H1 (cell line): ENCODE data around the gene DPP8. TPM values are rescaled to one million over a fixed set of nuclear protein-coding genes. Genes with fewer than 3 reads are reported as not detected.

ENCODE experiments used
- CTCF ChIA-PET: fragments of 300-600 bp; sonication (Branson Sonifier 250); formaldehyde crosslinking; loops from one replicate; lab custom pipeline; 2021; ENCODE audit not compliant: partially characterized antibody; lab: Charles Lee
- POLR2A ChIA-PET: fragments of 300-600 bp; sonication (Branson Sonifier 250); formaldehyde crosslinking; loops from one replicate; lab custom pipeline; 2021; ENCODE audit warnings: inconsistent platforms; ENCODE audit not compliant: partially characterized antibody; lab: Charles Lee
- DNase-seq, 2 experiments: peaks; one replicate each; pipeline versions ENCODE4 v3.0.0 to v3.0.0-alpha.2; 2010 to 2022; ENCODE audit warnings: low spot score in 2 of 2, low read depth in 1 of 2, mixed read lengths in 1 of 2
- FAIRE-seq: peaks from 2 replicates; lab custom pipeline; 2011; peaks lifted over from hg19 to GRCh38; lab: Jason Lieb, UNC
- H2AFZ ChIP-seq: 2 replicates; pipeline ENCODE4 v1.8.1; 2012; ENCODE audit warnings: low read length, inconsistent platforms
- H2AK5ac ChIP-seq: 2 replicates; pipeline ENCODE4 v1.6.1; 2013; ENCODE audit warnings: low read depth, low read length
- H2BK120ac ChIP-seq: replicated peaks from 2 replicates; pipeline ENCODE3; 2013; ENCODE audit warnings: low read depth, low read length, inconsistent platforms
- H2BK12ac ChIP-seq: 2 replicates; pipeline ENCODE4 v1.6.1; 2013; ENCODE audit warnings: low read depth, low read length
- H2BK15ac ChIP-seq: 2 replicates; pipeline ENCODE4 v1.6.1; 2013; ENCODE audit warnings: low read length
- H2BK20ac ChIP-seq: 2 replicates; pipeline ENCODE4 v1.6.1; 2013; ENCODE audit warnings: low read length
- H2BK5ac ChIP-seq: 2 replicates; pipeline ENCODE4 v1.6.1; 2013; ENCODE audit warnings: low read depth, low read length
- H3K14ac ChIP-seq: 2 replicates; pipeline ENCODE4 v1.6.1; 2013; ENCODE audit warnings: inconsistent platforms; ENCODE audit not compliant: insufficient read length
- H3K18ac ChIP-seq: 2 replicates; pipeline ENCODE4 v1.6.1; 2013; ENCODE audit warnings: low read length; ENCODE audit errors: extremely low read depth
- H3K23ac ChIP-seq: 2 replicates; pipeline ENCODE4 v1.6.1; 2013; ENCODE audit warnings: inconsistent platforms; ENCODE audit not compliant: insufficient read length
- H3K23me2 ChIP-seq: 2 replicates; pipeline ENCODE4 v1.6.1; 2013; ENCODE audit warnings: low read depth, low read length
- H3K27ac ChIP-seq: 2 replicates; pipeline ENCODE4 v1.6.1; 2011; ENCODE audit warnings: low read depth, low read length, inconsistent platforms
- H3K27me3 ChIP-seq, 4 experiments: replicated peaks in 1 of 4; 1 replicate in 1 of 4; 2 replicates in 3 of 4; pipeline versions ENCODE4 v1.6.1 to v1.8.1; 2011 to 2013; ENCODE audit warnings: low read length in 3 of 4, mild to moderate bottlenecking in 3 of 4, inconsistent platforms in 2 of 4, mixed read lengths in 2 of 4, moderate library complexity in 1 of 4; ENCODE audit not compliant: control insufficient read depth in 3 of 4, insufficient read depth in 3 of 4; ENCODE audit errors: extremely low read depth in 1 of 4
- H3K36me3 ChIP-seq, 4 experiments: 2 replicates each; pipeline versions ENCODE4 v1.6.1 to v1.8.1; 2011 to 2013; ENCODE audit warnings: mild to moderate bottlenecking in 4 of 4, low read length in 3 of 4, moderate library complexity in 2 of 4, control low read depth in 1 of 4, inconsistent platforms in 1 of 4; ENCODE audit not compliant: insufficient read depth in 4 of 4, control insufficient read depth in 2 of 4
- H3K4ac ChIP-seq: replicated peaks from 2 replicates; pipeline ENCODE3; 2013; ENCODE audit warnings: low read length, low read depth, mixed read lengths, inconsistent platforms; ENCODE audit not compliant: insufficient read length
- H3K4me1 ChIP-seq, 4 experiments: replicated peaks in 1 of 4; 1 replicate in 1 of 4; 2 replicates in 3 of 4; pipeline versions ENCODE4 v1.6.1 to v1.8.1; 2011 to 2013; ENCODE audit warnings: low read length in 3 of 4, inconsistent platforms in 2 of 4, mixed read lengths in 1 of 4; ENCODE audit not compliant: insufficient read depth in 4 of 4, control insufficient read depth in 3 of 4
- H3K4me2 ChIP-seq, 2 experiments: 2 replicates each; pipeline versions ENCODE4 v1.6.1 to v1.8.1; 2011 to 2013; ENCODE audit warnings: low read depth in 2 of 2, low read length in 2 of 2, control low read depth in 1 of 2, inconsistent platforms in 1 of 2, mild to moderate bottlenecking in 1 of 2; ENCODE audit not compliant: insufficient read depth in 1 of 2
- H3K4me3 ChIP-seq, 4 experiments: fragments of 200-600, 300-600 bp in 1 of 4; sonication (generic), shearing (Covaris generic), sonication (Bioruptor Twin) in 1 of 4; 2 replicates each; pipeline versions ENCODE4 v1.5.1 to v1.8.1; 2011 to 2016; ENCODE audit warnings: low read length in 4 of 4, low read depth in 3 of 4, control low read depth in 2 of 4, inconsistent platforms in 2 of 4, mild to moderate bottlenecking in 2 of 4, mixed read lengths in 1 of 4, moderate library complexity in 1 of 4; ENCODE audit not compliant: insufficient read depth in 2 of 4; ENCODE audit errors: extremely low read depth in 1 of 4
- H3K56ac ChIP-seq: replicated peaks from 2 replicates; pipeline ENCODE3; 2013; ENCODE audit warnings: low read depth, mild to moderate bottlenecking, mixed read lengths, low read length, inconsistent platforms; ENCODE audit not compliant: insufficient read length
- H3K79me1 ChIP-seq: 2 replicates; pipeline ENCODE4 v1.6.1; 2013; ENCODE audit warnings: low read depth, low read length, control low read depth
- H3K79me2 ChIP-seq, 2 experiments: 2 replicates each; pipeline versions ENCODE4 v1.6.1 to v1.8.1; 2012 to 2013; ENCODE audit warnings: low read length in 2 of 2, mild to moderate bottlenecking in 2 of 2, inconsistent platforms in 1 of 2; ENCODE audit not compliant: insufficient read depth in 2 of 2, control insufficient read depth in 1 of 2
- H3K9ac ChIP-seq, 4 experiments: replicated peaks in 1 of 4; 1 replicate in 1 of 4; 2 replicates in 3 of 4; pipeline versions ENCODE4 v1.6.1 to v1.8.1; 2011 to 2013; ENCODE audit warnings: low read depth in 3 of 4, low read length in 3 of 4, control low read depth in 2 of 4, mild to moderate bottlenecking in 2 of 4, moderate library complexity in 2 of 4, inconsistent platforms in 1 of 4; ENCODE audit errors: extremely low read depth in 1 of 4
- H3K9me3 ChIP-seq, 2 experiments: 2 replicates each; pipeline versions ENCODE4 v1.6.1 to v1.8.1; 2012 to 2013; ENCODE audit warnings: mild to moderate bottlenecking in 2 of 2, moderate library complexity in 2 of 2, control low read depth in 1 of 2, inconsistent platforms in 1 of 2, low read depth in 1 of 2, low read length in 1 of 2, mixed read lengths in 1 of 2; ENCODE audit not compliant: insufficient read depth in 2 of 2
- H4K20me1 ChIP-seq, 2 experiments: replicated peaks in 1 of 2; 2 replicates each; pipeline versions ENCODE3 to v1.8.1; 2011 to 2013; ENCODE audit warnings: inconsistent platforms in 2 of 2, low read length in 2 of 2, mild to moderate bottlenecking in 1 of 2; ENCODE audit not compliant: insufficient read depth in 2 of 2, control insufficient read depth in 1 of 2
- H4K5ac ChIP-seq: 2 replicates; pipeline ENCODE4 v1.6.1; 2013; ENCODE audit warnings: low read length, low read depth, mixed read lengths, inconsistent platforms; ENCODE audit not compliant: insufficient read length
- H4K8ac ChIP-seq: 2 replicates; pipeline ENCODE4 v1.8.0; 2013; ENCODE audit warnings: mild to moderate bottlenecking, moderate library complexity, low read length, inconsistent platforms; ENCODE audit not compliant: insufficient read depth; ENCODE audit errors: extremely low read depth
- H4K91ac ChIP-seq: replicated peaks from 2 replicates; pipeline ENCODE3; 2013; ENCODE audit warnings: low read length, mixed read lengths, inconsistent platforms; ENCODE audit not compliant: insufficient read length
- ASH2L ChIP-seq: fragments of 200-600, 300-600 bp; sonication (generic); IDR thresholded peaks from one replicate; pipeline ENCODE4 v1.7.1; 2017; ENCODE audit warnings: low read length
- RAD21 ChIP-seq, 2 experiments: IDR thresholded peaks in 1 of 2; conservative IDR thresholded peaks in 1 of 2; 2 replicates each; pipeline ENCODE4 v1.6.1; 2011; ENCODE audit warnings: low read depth in 2 of 2, low read length in 2 of 2, improper control_type of control experiment in 1 of 2, inconsistent platforms in 1 of 2, mild to moderate bottlenecking in 1 of 2, moderate library complexity in 1 of 2
- RXRA ChIP-seq: IDR thresholded peaks from 2 replicates; pipeline ENCODE4 v1.6.1; 2011; ENCODE audit warnings: low read depth, mild to moderate bottlenecking, low read length, moderate library complexity; ENCODE audit not compliant: insufficient read depth
- SP4 ChIP-seq: IDR thresholded peaks from 2 replicates; pipeline ENCODE4 v1.6.1; 2012; ENCODE audit warnings: low read length, inconsistent platforms
- TBP ChIP-seq: IDR thresholded peaks from 2 replicates; pipeline ENCODE4 v1.6.1; 2011; ENCODE audit warnings: low read depth, low read length, improper control_type of control experiment
- WGBS, 2 experiments: shearing (Covaris generic) in 1 of 2; methylation state at CpG; one replicate each; pipeline versions ENCODE4 v1.1.6 to v1.1.7; 2013 to 2015; ENCODE audit warnings: low lambda C conversion rate in 2 of 2, mixed read lengths in 2 of 2, inconsistent platforms in 1 of 2, low coverage in 1 of 2, missing lambda C conversion rate in 1 of 2; ENCODE audit not compliant: insufficient replicate concordance in 2 of 2, insufficient coverage in 1 of 2, insufficient read length in 1 of 2; ENCODE audit errors: extremely low coverage in 1 of 2, missing lambda C conversion rate in 1 of 2; 5-methylcytosine and 5-hydroxymethylcytosine counted together
- polyA plus RNA-seq, 7 experiments: library from polyadenylated mRNA; depleted of rRNA in 3 of 7; stranded (reverse) in 5 of 7; unstranded in 2 of 7; fragments of >200 nt in 5 of 7; fragments of 200-250 nt in 2 of 7; gene quantifications; 1 replicate in 5 of 7; 2 replicates in 1 of 7; 4 replicates in 1 of 7; pipeline versions ENCODE4 v1.2.1 to v1.2.3, GENCODE V29; 2011 to 2013; ENCODE audit warnings: missing spikeins in 2 of 7, mixed read lengths in 2 of 7
- total RNA-seq: library from RNA; stranded (reverse); fragmentation: NEBNext Ultra II Directional; extraction: Animal tissue kit (Norgen Biotek cat#: 25700); gene quantifications from 2 replicates; pipeline ENCODE4 v1.2.1, GENCODE V29; 2021

The DPP8 gene
- total and polyA plus RNA-seq, 2 of the 8 experiments (the other 6 are each of a cell fraction or from before 2014, with no cell fraction given): 9.9 to 26.0 TPM

GRCh38 chr15:65406424-65407000, 111.0 kb downstream of the DPP8 start:
- DNase-seq: no peak
- H2BK12ac ChIP-seq: no peak overlapping the region
- H2AK5ac ChIP-seq: no peak overlapping the region
- H3K4me2 ChIP-seq: no peak overlapping the region
- no peak overlapping the region for H3K27ac ChIP-seq
- no peak overlapping the region for H4K91ac ChIP-seq
- no peak overlapping the region for H2BK120ac ChIP-seq
- no peak for FAIRE-seq
- H3K9me3 ChIP-seq: no peaks in the 10 kb centered on the region
- POLR2A ChIA-PET: interaction anchor here (0.6 to 15.2 kb wide), 4 partner anchors 11 to 97 kb away, joined by 3 to 229 read pairs (median 4); partner anchors contain the start of gene IGDCC4
- no peak overlapping the region for H3K18ac ChIP-seq
- H3K9ac ChIP-seq: no peak overlapping the region
- TF ChIP-seq ASH2L (no peak), TBP (no peak), RAD21 (IDR thresholded peaks at IDR 0.05 in 1 of 2, conservative IDR thresholded peaks at IDR 0.05 in 1 of 2; ENCODE audit: low read depth in 2 of 2, low read length in 2 of 2) (no peak), SP4 (no peak), RXRA (no peak)
- TF ChIP-seq, all 59 proteins: peak for 0
- 90% methylated on average over 10 of the region's 10 CpGs; no CpG with 5 or more reads in 1 of the 2 experiments for WGBS, 2 experiments
- Histone ChIP-seq H4K20me1 (no peaks in the 10 kb centered on the region), H2BK15ac (no peak overlapping the region; the same call in 1 of the 2 replicates), H4K8ac (no peak overlapping the region), H3K4me3 (no peak overlapping the region), H3K36me3 (no peaks in the 10 kb centered on the region), H3K14ac (no peak overlapping the region), H3K4ac (no peak overlapping the region), H4K5ac (no peak overlapping the region), H2BK20ac (no peak overlapping the region), H3K79me2 (no peaks in the 10 kb centered on the region), H3K79me1 (no peaks in the 10 kb centered on the region), H2BK5ac (no peak overlapping the region), H3K4me1 (peaks cover 8 to 25% (median 17%) of the 10 kb centered on the region in 4 experiments), H3K56ac (no peak overlapping the region), H3K27me3 (peaks cover 0 to 2% (median 0%) of the 10 kb centered on the region in 4 experiments; a peak in 1 of 7 replicates), H3K23me2 (no peaks in the 10 kb centered on the region; the same call in 1 of the 2 replicates), H3K23ac (no peak overlapping the region), H2AFZ (no peak overlapping the region)
- CTCF ChIA-PET: interaction anchor here (0.9 to 4.1 kb wide), 6 partner anchors 10 to 88 kb away, joined by 3 to 26 read pairs (median 6); partner anchors contain the start of gene IGDCC4
